CD4-positive, alpha-beta T cell (primary cell): ENCODE results near the gene PTGR2. TPM values are rescaled to one million over a fixed set of nuclear protein-coding genes. Genes with fewer than 3 reads are reported as not detected.

ENCODE experiments used
- ATAC-seq: fragments of 200-7000 bp; cut with Tn5 transposase; one replicate; pipeline ENCODE4 v1.10.0; 2022; ENCODE audit warnings: mild to moderate bottlenecking; ENCODE audit not compliant: poor library complexity
- CTCF ChIA-PET: fragments of 350-600 bp; sonication (Branson Sonifier 250); formaldehyde crosslinking; loops from one replicate; lab custom pipeline; 2021; ENCODE audit warnings: antibody characterized with exemption, inconsistent platforms; lab: Charles Lee
- POLR2A ChIA-PET: fragments of 350-600 bp; sonication (Branson Sonifier 250); formaldehyde crosslinking; loops from one replicate; lab custom pipeline; 2021; ENCODE audit warnings: antibody characterized with exemption, inconsistent platforms; lab: Charles Lee
- DNase-seq, 14 experiments: peaks; one replicate each; pipeline ENCODE4 v3.0.0-alpha.2; 2013 to 2020; ENCODE audit warnings: mixed read lengths in 2 of 14
- H3K27ac ChIP-seq, 2 donors: one replicate each; pipeline versions ENCODE4 v1.5.1 to v1.7.0; 2013; ENCODE audit warnings: low read length in 2 of 2, low read depth in 1 of 2, mild to moderate bottlenecking in 1 of 2
- H3K27me3 ChIP-seq, 2 experiments: 1 replicate in 1 of 2; 2 replicates in 1 of 2; pipeline versions ENCODE4 v1.6.1 to v1.7.0; 2013; ENCODE audit warnings: low read length in 2 of 2, control low read depth in 1 of 2, mild to moderate bottlenecking in 1 of 2, moderate library complexity in 1 of 2; ENCODE audit not compliant: insufficient read depth in 2 of 2, control insufficient read depth in 1 of 2
- H3K36me3 ChIP-seq: one replicate; pipeline ENCODE4 v1.6.1; 2013; ENCODE audit warnings: low read length, control low read depth; ENCODE audit not compliant: insufficient read depth
- H3K4me1 ChIP-seq: one replicate; pipeline ENCODE4 v1.6.1; 2013; ENCODE audit warnings: low read length, control low read depth; ENCODE audit not compliant: insufficient read depth
- H3K4me3 ChIP-seq: one replicate; pipeline ENCODE4 v1.5.1; 2013; ENCODE audit warnings: mild to moderate bottlenecking, low read length, moderate library complexity
- H3K9me3 ChIP-seq, 2 experiments: 1 replicate in 1 of 2; 2 replicates in 1 of 2; pipeline versions ENCODE4 v1.6.1 to v1.7.0; 2013; ENCODE audit warnings: low read length in 2 of 2, mild to moderate bottlenecking in 2 of 2, control low read depth in 1 of 2, moderate library complexity in 1 of 2; ENCODE audit not compliant: control insufficient read depth in 1 of 2, insufficient read depth in 1 of 2
- H3K27ac Mint-ChIP-seq: one replicate; pipeline ENCODE4 v1.8.0; 2020; ENCODE audit warnings: mixed read lengths
- H3K27me3 Mint-ChIP-seq: one replicate; pipeline ENCODE4 v1.8.0; 2021; ENCODE audit warnings: mixed read lengths
- H3K36me3 Mint-ChIP-seq: one replicate; pipeline ENCODE4 v1.8.0; 2021; ENCODE audit warnings: low read depth, mixed read lengths
- H3K4me1 Mint-ChIP-seq: one replicate; pipeline ENCODE4 v1.8.0; 2021; ENCODE audit warnings: low read depth, mixed read lengths
- H3K4me3 Mint-ChIP-seq: one replicate; pipeline ENCODE4 v1.8.0; 2020; ENCODE audit warnings: mild to moderate bottlenecking, mixed read lengths
- H3K9me3 Mint-ChIP-seq: one replicate; pipeline ENCODE4 v1.8.0; 2020; ENCODE audit warnings: mixed read lengths
- intact Hi-C, 2 experiments: fragments of 100-400 bp; cut with DNase I in 1 of 2; cut with micrococcal nuclease in 1 of 2; formaldehyde crosslinking; loops; one replicate each; pipeline versions ENCODE4 v1.15.1 to v1.9.0; 2023 to 2025; cut with DNase I, micrococcal nuclease
- total RNA-seq, 174 experiments: library from RNA in 2 of 174; stranded (reverse) in 2 of 174; gene quantifications; one replicate each; pipeline ENCODE4 v1.2.3 and lab custom pipeline; 2021 to 2026
- TF ChIP-seq, protein P1 (sequence below): fragments of 200-600 bp; IDR thresholded peaks from one replicate; pipeline ENCODE4 v1.8.0; 2022; ENCODE audit warnings: antibody characterized with exemption, mild to moderate bottlenecking

PTGR2 gene
- total RNA-seq, 2 experiments from 2014 or later, result 0.70 to 1.1 TPM

DNA sequence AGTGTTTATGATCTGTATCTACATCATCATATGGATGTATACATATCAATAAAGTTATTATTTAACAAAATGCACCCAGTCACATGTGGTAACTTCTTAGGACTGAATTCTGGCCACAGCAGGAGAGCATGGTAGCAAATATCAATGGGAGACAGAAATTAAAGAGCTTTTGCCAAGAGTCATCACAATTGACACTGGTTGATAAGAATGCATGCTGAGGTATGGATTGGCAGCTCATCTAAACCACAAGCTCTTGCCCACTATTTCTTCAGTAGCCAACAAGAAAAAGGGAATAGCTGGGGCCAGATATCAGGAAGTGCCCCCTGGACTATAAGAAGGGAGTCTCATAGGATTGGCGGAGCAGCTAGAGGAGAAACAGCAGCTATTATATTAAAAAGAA is 9.4 kb upstream of the PTGR2 start:
- ChIA-PET CTCF (no interaction called here), POLR2A (interaction anchor here (1.5 kb wide), 1 partner anchor 9 kb away, joined by 11 read pairs; the partner anchor contains the start of gene PTGR2)
- H3K27ac Mint-ChIP-seq, result no peak overlapping the region
- intact Hi-C loops, result no loop called here
- Histone ChIP-seq H3K4me3 (no peak overlapping the region), H3K27ac (no peak overlapping the region), H3K36me3 (no peaks in the 10 kb centered on the region), H3K27me3 (no peaks in the 10 kb centered on the region), H3K4me1 (no peaks in the 10 kb centered on the region), H3K9me3 (peaks cover 0 to 3% of the 10 kb centered on the region in 2 experiments)
- H3K4me3 Mint-ChIP-seq, result no peak overlapping the region
- no peak for ATAC-seq
- TF ChIP-seq, protein P1, sequence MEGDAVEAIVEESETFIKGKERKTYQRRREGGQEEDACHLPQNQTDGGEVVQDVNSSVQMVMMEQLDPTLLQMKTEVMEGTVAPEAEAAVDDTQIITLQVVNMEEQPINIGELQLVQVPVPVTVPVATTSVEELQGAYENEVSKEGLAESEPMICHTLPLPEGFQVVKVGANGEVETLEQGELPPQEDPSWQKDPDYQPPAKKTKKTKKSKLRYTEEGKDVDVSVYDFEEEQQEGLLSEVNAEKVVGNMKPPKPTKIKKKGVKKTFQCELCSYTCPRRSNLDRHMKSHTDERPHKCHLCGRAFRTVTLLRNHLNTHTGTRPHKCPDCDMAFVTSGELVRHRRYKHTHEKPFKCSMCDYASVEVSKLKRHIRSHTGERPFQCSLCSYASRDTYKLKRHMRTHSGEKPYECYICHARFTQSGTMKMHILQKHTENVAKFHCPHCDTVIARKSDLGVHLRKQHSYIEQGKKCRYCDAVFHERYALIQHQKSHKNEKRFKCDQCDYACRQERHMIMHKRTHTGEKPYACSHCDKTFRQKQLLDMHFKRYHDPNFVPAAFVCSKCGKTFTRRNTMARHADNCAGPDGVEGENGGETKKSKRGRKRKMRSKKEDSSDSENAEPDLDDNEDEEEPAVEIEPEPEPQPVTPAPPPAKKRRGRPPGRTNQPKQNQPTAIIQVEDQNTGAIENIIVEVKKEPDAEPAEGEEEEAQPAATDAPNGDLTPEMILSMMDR, result no peak
- H3K9me3 Mint-ChIP-seq, result no peaks in the 10 kb centered on the region
- DNase-seq, result no peak
- H3K27me3 Mint-ChIP-seq, result no peaks in the 10 kb centered on the region
- H3K4me1 Mint-ChIP-seq, result no peaks in the 10 kb centered on the region
- no peaks in the 10 kb centered on the region for H3K36me3 Mint-ChIP-seq

DNA sequence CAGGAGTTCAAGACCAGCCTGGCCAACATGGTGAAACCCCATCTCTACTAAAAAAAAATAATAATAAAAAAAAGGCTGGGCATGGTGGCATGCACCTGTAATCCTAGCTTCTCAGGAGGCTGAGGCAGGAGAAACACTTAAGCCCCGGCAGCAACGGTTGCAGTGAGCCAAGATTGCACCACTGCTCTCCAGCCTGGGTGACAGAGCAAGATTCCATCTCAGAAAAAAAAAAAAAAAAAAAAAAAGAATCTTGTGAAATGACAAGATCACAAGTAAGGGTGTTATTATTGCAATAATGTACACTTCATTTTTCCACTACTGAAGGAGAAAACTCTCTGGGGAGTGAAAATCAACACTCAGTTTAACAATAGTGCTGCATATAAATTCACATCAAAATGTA is 8.8 kb upstream of the PTGR2 start:
- Mint-ChIP-seq H3K27me3 (no peaks in the 10 kb centered on the region), H3K27ac (no peak overlapping the region), H3K4me1 (no peaks in the 10 kb centered on the region), H3K4me3 (no peak overlapping the region), H3K36me3 (no peaks in the 10 kb centered on the region), H3K9me3 (no peaks in the 10 kb centered on the region)
- no peaks in the 10 kb centered on the region for H3K4me1 ChIP-seq
- TF ChIP-seq, protein P1, result no peak
- no peak for DNase-seq
- no peaks in the 10 kb centered on the region for H3K36me3 ChIP-seq
- H3K4me3 ChIP-seq, result no peak overlapping the region
- intact Hi-C loops, result no loop called here
- no peak for ATAC-seq
- ChIA-PET POLR2A (interaction anchor here (1.5 kb wide), 1 partner anchor 8 kb away, joined by 11 read pairs; the partner anchor contains the start of gene PTGR2), CTCF (no interaction called here)
- H3K27me3 ChIP-seq, result no peaks in the 10 kb centered on the region
- no peak overlapping the region for H3K27ac ChIP-seq
- peaks cover 0 to 3% of the 10 kb centered on the region in 2 experiments for H3K9me3 ChIP-seq

DNA sequence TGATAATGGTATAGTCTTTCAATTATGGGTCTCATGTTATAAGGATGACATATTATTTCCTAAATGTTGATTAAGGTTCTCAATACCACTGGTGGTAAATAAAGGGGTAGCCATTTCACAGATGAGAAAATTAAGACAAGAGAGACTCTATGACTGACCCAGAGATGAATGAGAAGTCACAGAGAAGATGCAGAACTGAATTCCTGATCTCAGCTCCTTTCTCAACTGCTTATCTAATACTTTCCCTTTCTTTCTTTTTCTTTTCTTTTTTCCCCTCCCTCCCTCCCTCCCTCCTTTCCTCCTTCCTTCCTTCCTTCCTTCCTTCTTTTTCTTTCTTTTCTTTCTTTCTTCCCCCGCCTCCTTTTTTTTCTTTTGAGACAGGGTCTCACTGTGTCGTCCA is 8.3 kb upstream of the PTGR2 start:
- CTCF ChIA-PET, result no interaction called here
- DNase-seq (no peak), ATAC-seq (no peak)
- Histone ChIP-seq H3K9me3 (peaks cover 0 to 3% of the 10 kb centered on the region in 2 experiments), H3K4me1 (no peaks in the 10 kb centered on the region), H3K27me3 (no peaks in the 10 kb centered on the region), H3K4me3 (no peak overlapping the region), H3K36me3 (no peaks in the 10 kb centered on the region), H3K27ac (no peak overlapping the region)
- POLR2A ChIA-PET, result no interaction called here
- H3K4me1 Mint-ChIP-seq, result no peaks in the 10 kb centered on the region
- no peaks in the 10 kb centered on the region for H3K9me3 Mint-ChIP-seq
- H3K36me3 Mint-ChIP-seq, result no peaks in the 10 kb centered on the region
- no peaks in the 10 kb centered on the region for H3K27me3 Mint-ChIP-seq
- no peak overlapping the region for H3K4me3 Mint-ChIP-seq
- H3K27ac Mint-ChIP-seq, result no peak overlapping the region
- TF ChIP-seq, protein P1, result no peak
- intact Hi-C loops, result no loop called here
